ENCODE measurements around the gene GIMAP8. TPM values are rescaled to one million over a fixed set of nuclear protein-coding genes. Genes with fewer than 3 reads are reported as not detected.

The GIMAP8 gene
- total RNA-seq, 1 donor from 2014 or later, result 28.3 TPM

DNA sequence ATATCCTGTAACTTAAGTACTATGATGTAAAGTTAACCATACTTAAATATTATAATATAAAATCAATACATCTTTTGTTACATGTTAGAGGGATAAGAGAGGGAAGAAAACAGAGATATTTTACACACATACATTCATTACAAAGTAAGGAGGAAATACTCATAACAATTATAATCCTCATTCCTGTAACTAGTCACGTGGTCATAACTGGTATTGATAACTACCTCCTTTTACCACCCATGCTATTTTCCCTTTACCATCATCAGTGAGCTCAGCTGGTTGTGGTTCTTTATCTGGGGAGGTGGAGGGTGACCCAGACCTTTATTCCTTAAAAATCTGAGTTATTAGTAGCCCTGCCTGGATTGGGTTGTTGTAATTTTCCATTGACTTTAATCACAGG, 8.3 kb downstream of the GIMAP8 start:
- H3K4me1 ChIP-seq, result no peaks in the 10 kb centered on the region
- no peak overlapping the region for H3K27ac ChIP-seq
- H3K27me3 ChIP-seq, result no peaks in the 10 kb centered on the region
- TF ChIP-seq, protein P1, sequence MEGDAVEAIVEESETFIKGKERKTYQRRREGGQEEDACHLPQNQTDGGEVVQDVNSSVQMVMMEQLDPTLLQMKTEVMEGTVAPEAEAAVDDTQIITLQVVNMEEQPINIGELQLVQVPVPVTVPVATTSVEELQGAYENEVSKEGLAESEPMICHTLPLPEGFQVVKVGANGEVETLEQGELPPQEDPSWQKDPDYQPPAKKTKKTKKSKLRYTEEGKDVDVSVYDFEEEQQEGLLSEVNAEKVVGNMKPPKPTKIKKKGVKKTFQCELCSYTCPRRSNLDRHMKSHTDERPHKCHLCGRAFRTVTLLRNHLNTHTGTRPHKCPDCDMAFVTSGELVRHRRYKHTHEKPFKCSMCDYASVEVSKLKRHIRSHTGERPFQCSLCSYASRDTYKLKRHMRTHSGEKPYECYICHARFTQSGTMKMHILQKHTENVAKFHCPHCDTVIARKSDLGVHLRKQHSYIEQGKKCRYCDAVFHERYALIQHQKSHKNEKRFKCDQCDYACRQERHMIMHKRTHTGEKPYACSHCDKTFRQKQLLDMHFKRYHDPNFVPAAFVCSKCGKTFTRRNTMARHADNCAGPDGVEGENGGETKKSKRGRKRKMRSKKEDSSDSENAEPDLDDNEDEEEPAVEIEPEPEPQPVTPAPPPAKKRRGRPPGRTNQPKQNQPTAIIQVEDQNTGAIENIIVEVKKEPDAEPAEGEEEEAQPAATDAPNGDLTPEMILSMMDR (IDR thresholded peaks at IDR 0.05), result no peak
- peaks cover 0 to 18% of the 10 kb centered on the region in 2 donors for H3K9me3 ChIP-seq
- no peak overlapping the region for H3K4me3 ChIP-seq
- intact Hi-C loops (cut with DNase I), result no loop called here
- no peaks in the 10 kb centered on the region for H3K36me3 ChIP-seq
- no peak for DNase-seq (ENCODE audit: low spot score in 2 of 2)

DNA sequence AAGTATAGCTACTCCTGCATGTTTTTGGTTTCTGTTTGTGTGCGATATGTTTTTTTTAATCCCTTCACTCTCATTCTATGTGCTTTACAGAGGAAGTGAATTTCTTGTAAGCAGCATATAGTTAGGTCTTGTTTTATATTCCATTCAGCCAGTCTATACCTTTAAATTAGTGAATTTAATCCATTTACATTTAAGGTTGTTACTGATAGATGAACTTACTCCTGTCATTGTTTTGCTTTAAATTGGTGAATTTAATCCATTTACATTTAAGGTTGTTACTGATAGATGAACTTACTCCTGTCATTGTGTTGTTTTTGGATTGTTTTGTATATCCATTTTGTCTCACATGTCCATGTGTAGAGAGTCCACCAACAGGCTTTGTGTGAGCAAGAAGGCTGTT, 11.1 kb downstream of the GIMAP8 start:
- H3K27me3 ChIP-seq, result no peaks in the 10 kb centered on the region
- H3K4me3 ChIP-seq, result no peak overlapping the region
- no peak overlapping the region for H3K27ac ChIP-seq
- H3K9me3 ChIP-seq, result peaks cover 0 to 18% of the 10 kb centered on the region in 2 donors
- intact Hi-C loops (cut with DNase I), result no loop called here
- no peaks in the 10 kb centered on the region for H3K4me1 ChIP-seq
- no peaks in the 10 kb centered on the region for H3K36me3 ChIP-seq
- DNase-seq (ENCODE audit: low spot score in 2 of 2), result no peak
- TF ChIP-seq, protein P1 (IDR thresholded peaks at IDR 0.05), result no peak

DNA sequence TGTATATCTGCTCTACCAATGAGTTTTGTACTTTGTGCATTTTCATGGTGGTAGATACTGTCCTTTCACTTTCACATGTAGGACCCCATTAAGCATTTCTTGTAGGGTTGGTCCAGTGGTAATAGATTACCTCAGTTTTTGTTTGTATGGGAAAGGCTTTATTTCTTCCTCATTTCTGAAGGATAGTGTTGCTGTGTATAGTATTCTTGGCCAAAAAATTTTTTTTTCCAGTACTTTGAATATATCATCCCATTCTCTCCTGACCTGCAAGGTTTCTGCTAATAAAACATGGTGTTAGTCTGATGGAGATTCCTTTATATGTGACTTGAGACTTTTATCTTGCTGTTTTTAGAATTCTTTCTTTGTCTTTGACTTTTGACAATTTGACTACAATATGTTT, 12.0 kb downstream of the GIMAP8 start:
- no peaks in the 10 kb centered on the region for H3K27me3 ChIP-seq
- intact Hi-C loops (cut with DNase I), result no loop called here
- no peak overlapping the region for H3K27ac ChIP-seq
- no peak for DNase-seq (ENCODE audit: low spot score in 2 of 2)
- H3K4me3 ChIP-seq, result no peak overlapping the region
- TF ChIP-seq, protein P1 (IDR thresholded peaks at IDR 0.05), result no peak
- no peaks in the 10 kb centered on the region for H3K36me3 ChIP-seq
- peaks cover 0 to 18% of the 10 kb centered on the region in 2 donors for H3K9me3 ChIP-seq
- no peaks in the 10 kb centered on the region for H3K4me1 ChIP-seq

DNA sequence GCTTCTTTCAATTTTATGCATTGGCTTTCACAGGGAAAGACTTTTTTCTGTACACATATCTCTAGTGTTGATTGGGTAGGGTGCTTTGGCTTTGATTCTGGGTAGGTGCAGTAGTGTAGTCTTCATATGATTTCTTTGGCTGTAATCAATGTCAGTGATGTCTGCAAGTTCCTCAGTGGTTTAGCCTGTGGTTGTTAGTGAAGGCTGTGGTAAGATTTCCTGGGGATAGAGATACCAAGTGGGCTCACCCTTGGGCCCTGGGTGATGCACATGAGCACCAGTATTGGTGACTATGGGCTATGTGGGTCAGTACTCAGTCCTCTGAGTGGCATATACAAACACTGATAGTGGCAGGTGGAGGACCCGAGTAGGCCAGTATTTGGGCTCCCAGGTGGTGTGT, 13.0 kb downstream of the GIMAP8 start:
- TF ChIP-seq, protein P1 (IDR thresholded peaks at IDR 0.05), result no peak
- Histone ChIP-seq H3K27me3 (no peaks in the 10 kb centered on the region), H3K27ac (no peak overlapping the region), H3K36me3 (no peaks in the 10 kb centered on the region), H3K9me3 (peaks cover 0 to 18% of the 10 kb centered on the region in 2 donors), H3K4me1 (no peaks in the 10 kb centered on the region), H3K4me3 (no peak overlapping the region)
- DNase-seq (ENCODE audit: low spot score in 2 of 2), result no peak
- intact Hi-C loops (cut with DNase I), result no loop called here

DNA sequence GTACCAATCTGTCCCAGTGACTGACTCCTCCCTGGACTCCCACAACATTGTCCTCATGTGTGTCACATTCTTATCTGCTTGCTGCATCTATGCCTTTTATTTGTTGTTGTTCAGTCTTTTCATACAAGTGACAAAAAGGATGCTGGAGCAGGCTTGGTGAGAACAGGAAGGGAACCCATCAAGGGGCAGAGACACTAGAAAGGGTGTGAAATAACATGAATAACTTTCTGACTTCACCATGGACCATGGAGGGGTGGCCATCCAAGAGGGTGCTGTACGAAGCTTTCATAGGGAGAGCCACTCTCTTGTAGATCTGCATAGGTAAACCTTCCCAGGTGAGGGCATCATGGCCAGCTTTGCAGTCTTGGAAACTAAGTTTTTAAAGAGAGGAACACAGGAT, 14.5 kb downstream of the GIMAP8 start:
- DNase-seq (ENCODE audit: low spot score in 2 of 2), result no peak
- H3K4me1 ChIP-seq, result no peaks in the 10 kb centered on the region
- H3K4me3 ChIP-seq, result no peak overlapping the region
- TF ChIP-seq, protein P1 (IDR thresholded peaks at IDR 0.05), result no peak
- intact Hi-C loops (cut with DNase I), result no loop called here
- peaks cover 0 to 18% of the 10 kb centered on the region in 2 donors for H3K9me3 ChIP-seq
- no peaks in the 10 kb centered on the region for H3K27me3 ChIP-seq
- H3K27ac ChIP-seq, result no peak overlapping the region
- H3K36me3 ChIP-seq, result no peaks in the 10 kb centered on the region

DNA sequence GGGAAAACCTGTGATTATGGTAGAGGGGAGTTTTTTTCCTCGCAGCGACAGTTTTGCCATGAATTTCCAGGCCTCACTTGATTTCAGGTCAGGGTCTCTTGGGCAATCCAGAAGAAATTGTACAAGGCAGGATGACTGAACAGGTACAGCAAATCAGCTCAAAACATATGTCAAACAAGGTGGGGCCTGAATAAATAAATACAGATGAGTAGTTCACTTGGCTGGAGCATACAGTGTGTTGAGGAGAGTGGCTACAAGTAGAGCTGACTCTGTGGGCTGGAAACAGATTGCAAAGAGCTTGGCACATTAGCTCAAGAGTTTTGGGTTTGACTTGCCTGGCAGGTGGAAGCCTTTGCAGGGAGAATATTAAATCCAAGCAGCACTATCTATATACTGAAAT, 15.0 kb downstream of the GIMAP8 start:
- TF ChIP-seq, protein P1 (IDR thresholded peaks at IDR 0.05), result no peak
- intact Hi-C loops (cut with DNase I), result no loop called here
- Histone ChIP-seq H3K27ac (no peak overlapping the region), H3K36me3 (no peaks in the 10 kb centered on the region), H3K27me3 (no peaks in the 10 kb centered on the region), H3K4me3 (no peak overlapping the region), H3K4me1 (no peaks in the 10 kb centered on the region), H3K9me3 (peaks cover 0 to 18% of the 10 kb centered on the region in 2 donors)
- DNase-seq (ENCODE audit: low spot score in 2 of 2), result no peak
